Measurements from ENCODE around the gene TNFSF15.
A peak's percentile ranks its signal among the peaks of the same experiment; 100 is the strongest.

TNFSF15 gene

GRCh38 chr9:114789006-114789405 is 16.8 kb downstream of the TNFSF15 start:
- DNase-seq (ENCODE audit: low spot score) (no peak), FAIRE-seq (no peak)

- FAIRE-seq (no peak), DNase-seq (ENCODE audit: low spot score) (no peak)
These were observed 17.9 kb downstream of the TNFSF15 start for GRCh38 chr9:114787781-114788498.

GRCh38 chr9:114787214-114787613 is 18.6 kb downstream of the TNFSF15 start:
- DNase-seq (ENCODE audit: low spot score) (no peak), FAIRE-seq (no peak)

GRCh38 chr9:114785866-114786650 is 19.8 kb downstream of the TNFSF15 start:
- DNase-seq (ENCODE audit: low spot score) (no peak), FAIRE-seq (no peak)

GRCh38 chr9:114784721-114785279 is 21.0 kb downstream of the TNFSF15 start:
- FAIRE-seq (no peak), DNase-seq (ENCODE audit: low spot score) (no peak)

- DNase-seq (ENCODE audit: low spot score) (no peak), FAIRE-seq (no peak)
These were observed 23.3 kb downstream of the TNFSF15 start for GRCh38 chr9:114782586-114782985.

GRCh38 chr9:114779352-114779845 is 26.4 kb downstream of the TNFSF15 start:
- DNase-seq (ENCODE audit: low spot score), result peak; percentile 96
- FAIRE-seq, result peak; percentile 95

GRCh38 chr9:114777821-114778609 is 27.8 kb downstream of the TNFSF15 start:
- no peak for DNase-seq (ENCODE audit: low spot score)
- no peak for FAIRE-seq

GRCh38 chr9:114776683-114777399 is 29.0 kb downstream of the TNFSF15 start:
- DNase-seq (ENCODE audit: low spot score) (no peak), FAIRE-seq (no peak)

- DNase-seq (ENCODE audit: low spot score) (no peak), FAIRE-seq (no peak)
These were observed 29.9 kb downstream of the TNFSF15 start for GRCh38 chr9:114775981-114776380.

GRCh38 chr9:114775121-114775520 is 30.7 kb downstream of the TNFSF15 start:
- no peak for FAIRE-seq
- DNase-seq (ENCODE audit: low spot score), result no peak

GRCh38 chr9:114774524-114774923 is 31.3 kb downstream of the TNFSF15 start:
- no peak for DNase-seq (ENCODE audit: low spot score)

GRCh38 chr9:114771889-114772288 is 34.0 kb downstream of the TNFSF15 start:
- DNase-seq (ENCODE audit: low spot score), result no peak
- FAIRE-seq, result no peak

More at GRCh38 chr9:114774524-114774923, 31.3 kb downstream of the TNFSF15 start:
- no peak for FAIRE-seq

GRCh38 chr9:114770991-114771390 is 34.8 kb downstream of the TNFSF15 start:
- DNase-seq (ENCODE audit: low spot score) (no peak), FAIRE-seq (no peak)

- DNase-seq (ENCODE audit: low spot score) (no peak), FAIRE-seq (no peak)
These were observed 36.2 kb downstream of the TNFSF15 start for GRCh38 chr9:114769624-114770023.

- DNase-seq (ENCODE audit: low spot score) (no peak), FAIRE-seq (no peak)
These were observed 42.6 kb downstream of the TNFSF15 start for GRCh38 chr9:114763220-114763619.

- DNase-seq (ENCODE audit: low spot score) (no peak), FAIRE-seq (no peak)
These were observed 44.3 kb downstream of the TNFSF15 start for GRCh38 chr9:114761523-114761922.

- no peak for FAIRE-seq
These were observed 46.1 kb downstream of the TNFSF15 start for GRCh38 chr9:114759512-114760341.

GRCh38 chr9:114757984-114758383 is 47.9 kb downstream of the TNFSF15 start:
- no peak for FAIRE-seq
- DNase-seq (ENCODE audit: low spot score), result no peak

More at GRCh38 chr9:114759512-114760341, 46.1 kb downstream of the TNFSF15 start:
- no peak for DNase-seq (ENCODE audit: low spot score)

- FAIRE-seq (no peak), DNase-seq (ENCODE audit: low spot score) (no peak)
These were observed 48.4 kb downstream of the TNFSF15 start for GRCh38 chr9:114757395-114757794.

All from RCC 7860 (cell line).